ENCODE results near the gene AMPD3. TPM values are rescaled to one million over a fixed set of nuclear protein-coding genes. Genes with fewer than 3 reads are reported as not detected.
A peak's percentile ranks its signal among the peaks of the same experiment; 100 is the strongest.

AMPD3 gene
- total and polyA plus RNA-seq, 7 donors: 4.2 to 8.1 (median 5.0) TPM

DNA sequence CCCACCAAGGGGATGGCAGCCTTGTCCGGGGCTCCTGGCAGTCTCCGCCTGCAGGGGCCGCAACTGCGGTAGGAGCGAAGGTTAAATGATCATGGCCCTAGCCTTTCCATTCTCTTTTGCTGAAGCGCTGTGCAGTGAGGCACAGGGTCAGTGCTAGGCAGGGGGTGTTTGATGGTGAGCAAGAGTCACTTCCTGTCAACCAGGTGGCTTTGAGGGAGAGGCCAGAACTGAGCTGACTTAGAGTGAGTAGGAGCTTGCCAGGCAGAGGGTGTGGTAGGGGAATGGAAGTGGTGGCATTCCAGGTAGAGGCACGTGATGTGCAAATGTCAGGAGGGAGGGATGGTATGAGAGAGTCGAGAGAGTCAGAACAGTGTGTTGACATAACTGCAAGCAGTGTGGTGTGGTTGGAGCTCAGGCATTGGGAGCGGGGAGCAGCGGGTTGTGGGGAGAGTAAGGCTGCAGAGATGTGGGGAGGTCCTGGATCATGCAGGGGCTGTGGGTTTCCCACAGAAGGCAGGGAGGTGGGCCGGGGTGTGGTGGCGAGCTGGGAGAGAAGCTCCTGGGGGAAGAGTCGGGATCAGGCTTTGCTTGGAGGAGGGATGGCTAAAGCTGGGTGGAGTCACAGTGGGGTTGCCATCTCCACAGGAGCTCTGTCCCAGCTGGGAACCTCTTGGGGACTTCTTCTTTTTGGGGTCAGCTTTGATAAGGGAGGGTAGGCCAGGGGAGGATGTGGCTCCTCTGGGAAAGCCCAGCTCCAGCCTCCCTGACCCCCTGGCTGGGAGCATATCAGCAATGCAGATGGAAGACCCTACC is 33.3 kb downstream of the AMPD3 start:
- 84 to 85% methylated on average over 13 of the region's 13 CpGs for WGBS, 2 donors
- H3K27ac ChIP-seq: no peak overlapping the region
- H3K4me1 ChIP-seq: peaks cover 0 to 11% (median 8%) of the 10 kb centered on the region in 4 donors
- no peak overlapping the region for H3K4me3 ChIP-seq
- no peak for DNase-seq
- no peaks in the 10 kb centered on the region for H3K36me3 ChIP-seq
- H3K9me3 ChIP-seq: no peaks in the 10 kb centered on the region
- TF ChIP-seq EP300 (IDR thresholded peaks at IDR 0.05) (no peak), POLR2AphosphoS5 (IDR thresholded peaks at IDR 0.05) (no peak), POLR2A (IDR thresholded peaks at IDR 0.05) (no peak)
- TF ChIP-seq, protein P1, sequence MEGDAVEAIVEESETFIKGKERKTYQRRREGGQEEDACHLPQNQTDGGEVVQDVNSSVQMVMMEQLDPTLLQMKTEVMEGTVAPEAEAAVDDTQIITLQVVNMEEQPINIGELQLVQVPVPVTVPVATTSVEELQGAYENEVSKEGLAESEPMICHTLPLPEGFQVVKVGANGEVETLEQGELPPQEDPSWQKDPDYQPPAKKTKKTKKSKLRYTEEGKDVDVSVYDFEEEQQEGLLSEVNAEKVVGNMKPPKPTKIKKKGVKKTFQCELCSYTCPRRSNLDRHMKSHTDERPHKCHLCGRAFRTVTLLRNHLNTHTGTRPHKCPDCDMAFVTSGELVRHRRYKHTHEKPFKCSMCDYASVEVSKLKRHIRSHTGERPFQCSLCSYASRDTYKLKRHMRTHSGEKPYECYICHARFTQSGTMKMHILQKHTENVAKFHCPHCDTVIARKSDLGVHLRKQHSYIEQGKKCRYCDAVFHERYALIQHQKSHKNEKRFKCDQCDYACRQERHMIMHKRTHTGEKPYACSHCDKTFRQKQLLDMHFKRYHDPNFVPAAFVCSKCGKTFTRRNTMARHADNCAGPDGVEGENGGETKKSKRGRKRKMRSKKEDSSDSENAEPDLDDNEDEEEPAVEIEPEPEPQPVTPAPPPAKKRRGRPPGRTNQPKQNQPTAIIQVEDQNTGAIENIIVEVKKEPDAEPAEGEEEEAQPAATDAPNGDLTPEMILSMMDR (IDR thresholded peaks at IDR 0.05): no peak
- intact Hi-C loops (cut with DNase I): no loop called here
- no peaks in the 10 kb centered on the region for H3K27me3 ChIP-seq

DNA sequence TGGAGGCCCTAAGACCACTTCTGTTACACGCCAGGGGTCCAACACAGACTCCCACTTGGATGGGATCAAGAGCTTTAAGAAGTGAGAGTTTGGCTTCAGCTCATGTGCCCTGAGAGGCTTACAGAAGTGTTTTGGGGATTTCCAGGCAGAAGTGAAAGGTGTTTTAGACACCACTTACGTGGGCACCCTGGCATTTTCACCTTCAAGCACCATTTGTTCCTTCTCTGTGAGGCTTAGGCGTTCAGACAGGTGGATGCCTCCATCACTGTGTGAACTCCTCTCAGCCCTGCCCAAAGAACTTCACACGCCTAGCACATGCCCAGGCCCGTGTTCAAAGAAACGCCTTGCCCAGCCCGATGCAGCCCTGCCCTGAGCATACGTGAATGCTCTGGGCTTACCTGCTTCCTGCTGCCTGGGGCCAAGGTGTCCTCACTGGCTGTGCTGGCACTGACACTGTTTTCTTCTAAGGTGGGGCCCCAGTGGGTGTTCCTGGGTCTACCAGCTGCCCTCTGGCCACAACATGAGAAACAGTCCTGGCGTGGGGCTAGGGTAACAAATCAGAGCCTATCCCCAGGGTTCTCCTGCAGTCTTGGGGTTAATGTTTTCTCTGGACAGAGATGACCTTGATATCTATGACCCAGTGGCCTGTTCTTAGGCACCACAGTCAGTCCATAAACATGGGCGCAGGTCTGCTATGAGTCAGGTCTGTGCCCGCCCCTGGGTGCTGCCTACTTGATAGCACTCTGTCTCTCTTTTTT is 34.0 kb downstream of the AMPD3 start:
- H3K4me1 ChIP-seq: peaks cover 0 to 11% (median 8%) of the 10 kb centered on the region in 4 donors
- no peaks in the 10 kb centered on the region for H3K9me3 ChIP-seq
- no peaks in the 10 kb centered on the region for H3K36me3 ChIP-seq
- H3K27me3 ChIP-seq: no peaks in the 10 kb centered on the region
- H3K27ac ChIP-seq: no peak overlapping the region
- intact Hi-C loops (cut with DNase I): no loop called here
- TF ChIP-seq EP300 (IDR thresholded peaks at IDR 0.05) (no peak), POLR2AphosphoS5 (IDR thresholded peaks at IDR 0.05) (no peak), POLR2A (IDR thresholded peaks at IDR 0.05) (no peak)
- TF ChIP-seq, protein P1 (IDR thresholded peaks at IDR 0.05): no peak
- peak; percentile 57 for DNase-seq
- no peak overlapping the region for H3K4me3 ChIP-seq
- WGBS, 2 donors: 34 to 58% methylated on average over 11 of the region's 11 CpGs

DNA sequence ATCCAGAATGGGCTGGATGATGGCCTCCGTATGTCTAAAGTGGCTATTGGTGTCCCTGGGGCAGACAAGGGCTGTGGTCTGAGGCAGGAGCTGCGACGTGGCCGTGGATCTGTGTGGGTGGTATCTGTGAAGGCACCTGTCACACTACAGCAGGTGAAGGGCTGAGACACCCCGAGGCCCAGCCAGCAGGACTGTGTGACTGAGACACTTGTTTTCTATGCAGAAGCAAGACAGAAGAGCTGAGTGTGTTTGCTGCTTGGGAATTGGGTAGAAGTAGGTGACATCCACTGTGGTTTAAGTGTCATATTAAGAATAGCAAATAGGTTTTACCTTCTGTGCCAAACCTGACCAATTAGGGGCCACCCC is 35.0 kb downstream of the AMPD3 start:
- 81 to 92% methylated on average over 5 of the region's 5 CpGs for WGBS, 2 donors
- no peak for DNase-seq

DNA sequence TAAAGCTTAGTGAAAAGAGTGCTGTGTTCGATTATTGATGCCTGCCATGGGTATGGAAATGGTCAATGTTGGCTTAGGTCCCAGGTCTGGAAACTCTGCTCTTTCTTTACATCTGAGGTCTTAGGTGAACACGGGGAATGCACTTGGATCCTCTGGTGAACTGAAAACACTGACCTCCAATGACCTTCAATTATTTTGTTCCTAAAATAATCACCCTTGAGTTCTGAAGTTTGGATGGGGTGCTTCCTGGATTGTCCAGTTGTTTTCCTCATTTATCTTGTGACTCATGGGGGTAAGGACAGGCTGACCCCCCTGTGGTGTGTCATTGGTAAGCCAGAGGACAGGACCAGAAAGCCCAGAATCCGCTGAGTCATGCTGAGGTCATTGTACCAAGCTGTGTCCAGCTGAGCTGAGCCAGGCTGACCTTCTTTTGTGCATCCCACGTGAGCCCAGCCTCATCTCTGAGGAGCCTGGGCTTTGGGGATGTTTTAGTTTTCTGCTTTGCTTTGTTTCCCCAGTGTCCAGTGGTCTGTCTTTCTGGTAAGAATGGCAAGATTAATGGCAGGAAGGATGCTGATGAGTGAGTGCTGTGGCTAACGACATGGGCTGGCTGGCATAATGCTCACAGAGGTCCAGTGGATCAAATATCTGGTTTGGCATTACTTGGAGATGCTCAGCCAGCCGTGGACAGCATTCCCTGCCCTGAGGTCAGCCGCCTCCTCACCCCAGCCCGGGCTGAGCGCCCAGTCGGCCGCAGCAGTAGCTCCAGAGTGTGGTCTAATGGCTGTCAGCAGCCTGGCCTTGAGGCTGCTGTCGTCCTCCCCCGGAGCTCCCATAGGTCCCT is 35.6 kb downstream of the AMPD3 start:
- intact Hi-C loops (cut with DNase I): no loop called here
- DNase-seq: peak; percentile 91
- H3K27ac ChIP-seq: peak overlapping the region; percentile 32 to 68 (median 52)
- no peak overlapping the region for H3K4me3 ChIP-seq
- peaks cover 0 to 11% (median 8%) of the 10 kb centered on the region in 4 donors for H3K4me1 ChIP-seq
- 80 to 88% methylated on average over 13 of the region's 13 CpGs for WGBS, 2 donors
- no peaks in the 10 kb centered on the region for H3K27me3 ChIP-seq
- no peaks in the 10 kb centered on the region for H3K9me3 ChIP-seq
- peak; percentile 25 to 79 (median 50) for TF ChIP-seq POLR2AphosphoS5 (IDR thresholded peaks at IDR 0.05)
- TF ChIP-seq EP300 (IDR thresholded peaks at IDR 0.05): peak in 1 of 4 donors; percentile 14
- no peak for TF ChIP-seq POLR2A (IDR thresholded peaks at IDR 0.05)
- H3K36me3 ChIP-seq: no peaks in the 10 kb centered on the region

More for the DNA sequence above, 35.0 kb downstream of the AMPD3 start:
- no peaks in the 10 kb centered on the region for H3K27me3 ChIP-seq
- H3K4me3 ChIP-seq: no peak overlapping the region
- intact Hi-C loops (cut with DNase I): no loop called here
- H3K4me1 ChIP-seq: peaks cover 0 to 11% (median 8%) of the 10 kb centered on the region in 4 donors
- peak overlapping the region in 3 of 4 donors; percentile 7 to 58 (median 46) for H3K27ac ChIP-seq
- no peak for TF ChIP-seq EP300 (IDR thresholded peaks at IDR 0.05)
- no peak for TF ChIP-seq POLR2A (IDR thresholded peaks at IDR 0.05)
- TF ChIP-seq, protein P1 (IDR thresholded peaks at IDR 0.05): no peak
- TF ChIP-seq POLR2AphosphoS5 (IDR thresholded peaks at IDR 0.05): no peak
- no peaks in the 10 kb centered on the region for H3K36me3 ChIP-seq
- no peaks in the 10 kb centered on the region for H3K9me3 ChIP-seq

Measured in sigmoid colon (tissue), 7 donors.